ENCODE measurements around the gene GDF10.
A peak's percentile ranks its signal among the peaks of the same experiment; 100 is the strongest.

GDF10 gene

DNA sequence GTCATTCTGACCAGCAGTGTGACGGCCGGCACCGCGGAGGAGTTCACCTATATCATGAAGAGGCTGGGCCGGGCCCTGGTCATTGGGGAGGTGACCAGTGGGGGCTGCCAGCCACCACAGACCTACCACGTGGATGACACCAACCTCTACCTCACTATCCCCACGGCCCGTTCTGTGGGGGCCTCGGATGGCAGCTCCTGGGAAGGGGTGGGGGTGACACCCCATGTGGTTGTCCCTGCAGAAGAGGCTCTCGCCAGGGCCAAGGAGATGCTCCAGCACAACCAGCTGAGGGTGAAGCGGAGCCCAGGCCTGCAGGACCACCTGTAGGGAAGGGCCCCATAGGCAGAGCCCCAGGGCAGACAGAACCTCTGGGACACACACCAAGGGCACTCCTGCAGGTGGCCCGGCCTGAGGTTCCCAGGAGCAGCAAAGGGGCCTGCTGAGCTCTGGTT lies 57.2 kb downstream of the GDF10 start:
- DNase-seq: no peak

DNA sequence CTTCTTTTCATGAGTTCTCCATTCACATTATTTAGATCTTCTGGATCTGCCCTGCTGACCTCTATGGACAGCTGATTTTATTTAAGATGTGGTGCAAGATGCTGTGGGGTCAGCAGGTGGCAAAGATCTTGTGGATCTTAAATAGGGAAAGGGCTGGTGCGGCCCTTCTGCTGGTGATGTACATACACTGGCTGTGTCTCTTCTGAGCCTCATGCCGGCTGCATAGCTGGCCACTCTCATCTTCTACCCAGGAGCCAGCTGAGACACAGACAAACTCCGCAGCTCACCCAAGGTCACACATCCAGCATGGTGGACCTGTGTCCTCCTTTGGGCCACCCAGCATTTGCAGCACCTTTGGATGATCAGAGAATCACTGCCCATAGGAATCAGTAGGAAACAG lies 57.9 kb downstream of the GDF10 start:
- DNase-seq: no peak

DNA sequence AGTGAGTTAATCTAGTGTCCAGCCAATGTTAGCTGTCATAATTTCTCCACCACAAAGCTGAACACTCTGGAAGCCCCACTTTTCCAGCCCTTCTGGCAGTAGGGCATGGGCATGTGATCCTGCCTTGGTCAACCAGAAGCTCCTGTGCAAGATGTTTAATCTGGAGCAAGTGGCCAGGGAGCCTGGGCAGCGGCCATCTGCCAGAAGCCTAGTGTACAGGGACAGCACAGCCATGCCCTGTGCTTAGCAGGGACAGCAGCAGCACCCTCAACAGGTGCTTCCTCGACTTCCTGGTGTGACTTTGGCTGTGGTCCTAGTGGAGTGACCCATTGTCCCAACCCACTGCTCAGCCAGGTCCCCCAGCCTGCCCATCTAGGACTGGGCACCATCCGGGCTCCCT lies 58.5 kb downstream of the GDF10 start:
- DNase-seq: no peak

DNA sequence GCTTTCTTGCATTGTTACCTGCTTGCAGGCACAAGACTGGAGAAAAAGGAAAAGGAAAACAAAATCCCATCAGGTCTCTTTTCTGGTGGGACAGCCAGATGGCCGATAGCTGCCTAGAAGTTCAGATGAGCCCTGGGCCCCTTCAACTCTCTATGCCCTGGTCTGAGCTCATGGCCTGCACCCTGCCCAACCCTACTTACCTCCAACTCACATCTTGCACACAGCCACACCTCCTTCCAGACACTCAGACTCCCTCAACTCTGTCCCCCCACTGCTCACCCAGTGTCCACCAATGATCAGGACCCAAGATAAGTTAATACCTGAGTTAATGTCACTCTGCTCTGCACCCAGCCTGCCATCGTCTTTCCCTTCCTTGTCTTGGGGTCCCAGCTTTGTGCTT lies 59.1 kb downstream of the GDF10 start:
- no peak for DNase-seq

DNA sequence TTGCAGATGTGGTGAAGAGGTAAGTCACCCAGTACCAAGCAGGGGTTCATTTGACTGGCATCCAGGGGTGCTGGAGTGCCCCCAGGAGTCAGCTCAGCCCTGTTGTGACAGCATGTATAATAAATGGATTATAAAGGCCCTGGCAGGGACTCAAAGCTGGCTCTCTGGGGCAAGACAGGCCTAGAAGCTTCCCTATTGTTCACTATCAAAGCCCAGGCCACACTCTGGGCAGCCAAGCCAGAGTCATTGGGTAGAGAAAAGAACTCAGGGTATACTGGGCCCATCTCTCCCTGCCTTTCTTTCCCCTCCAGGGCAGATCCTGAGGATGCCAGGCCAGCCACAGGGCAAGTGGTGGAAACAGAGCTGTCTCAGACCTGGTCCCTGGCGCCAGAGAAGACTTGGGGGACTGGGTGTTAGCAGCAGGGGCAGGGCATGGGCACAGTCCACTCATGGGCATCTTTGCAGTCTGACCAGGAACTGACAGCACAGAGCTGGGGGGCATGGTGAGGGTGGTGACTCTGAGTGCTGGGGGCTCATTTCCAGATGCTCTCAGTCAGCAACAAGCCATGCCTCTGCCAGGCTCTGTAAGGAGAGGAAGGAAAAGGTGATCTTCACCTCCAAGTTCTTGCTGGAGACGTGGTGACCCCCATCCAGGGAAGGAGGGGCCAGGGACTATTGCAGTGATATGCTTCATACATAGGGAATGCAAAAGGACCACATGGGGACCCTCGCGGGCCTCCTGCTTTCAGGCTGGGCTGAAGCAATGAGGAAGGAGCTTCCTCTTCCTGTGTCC lies 59.8 kb downstream of the GDF10 start:
- no peak for DNase-seq

DNA sequence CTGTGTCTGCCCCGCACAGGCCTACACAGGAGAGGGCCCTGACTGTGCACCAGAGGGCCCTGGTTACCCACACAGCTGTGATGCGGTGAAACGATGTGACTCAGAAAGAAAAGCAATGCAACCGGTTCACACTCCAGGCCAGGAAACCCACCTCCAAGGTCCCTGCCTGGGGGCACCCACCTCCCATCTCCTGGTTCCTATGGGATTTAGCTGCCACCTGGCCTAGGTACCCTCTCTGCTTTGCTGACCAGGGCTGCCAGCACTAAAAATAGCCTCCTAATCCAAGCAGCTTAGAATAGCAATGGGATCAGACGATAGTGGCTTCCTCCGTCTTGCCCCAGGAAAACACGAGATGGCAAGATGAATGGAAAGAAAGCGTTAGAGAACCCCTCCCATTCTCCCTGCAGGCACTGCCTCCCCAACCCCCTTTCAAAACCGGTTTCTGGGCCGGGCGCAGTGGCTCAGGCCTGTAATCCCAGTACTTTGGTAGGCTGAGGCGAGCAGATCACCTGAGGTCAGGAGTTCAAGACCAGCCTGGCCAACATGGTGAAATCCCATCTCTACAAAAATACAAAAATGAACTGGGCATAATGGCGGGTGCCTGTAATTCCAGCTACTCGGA lies 60.5 kb downstream of the GDF10 start:
- peak; percentile 13 for DNase-seq

DNA sequence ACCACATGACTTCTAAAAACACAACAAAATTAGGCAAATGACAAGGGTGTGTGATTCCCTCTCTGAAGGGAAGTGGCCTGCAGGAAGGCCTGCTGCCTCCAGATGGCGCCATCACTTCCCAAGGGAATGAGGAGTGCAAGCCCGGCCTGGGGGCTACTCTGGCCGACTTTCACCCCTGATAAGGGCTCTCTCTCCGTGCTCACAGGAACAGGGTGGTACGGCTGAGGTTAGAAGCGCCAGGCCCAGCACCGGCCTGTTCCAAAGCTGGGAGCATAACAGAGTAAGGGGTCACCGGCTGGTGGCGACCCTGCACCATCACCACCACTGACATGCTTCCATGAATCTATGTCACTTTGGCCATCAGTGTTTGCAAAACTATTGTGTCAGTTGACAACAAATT lies 61.3 kb downstream of the GDF10 start:
- peak; percentile 10 for DNase-seq

DNA sequence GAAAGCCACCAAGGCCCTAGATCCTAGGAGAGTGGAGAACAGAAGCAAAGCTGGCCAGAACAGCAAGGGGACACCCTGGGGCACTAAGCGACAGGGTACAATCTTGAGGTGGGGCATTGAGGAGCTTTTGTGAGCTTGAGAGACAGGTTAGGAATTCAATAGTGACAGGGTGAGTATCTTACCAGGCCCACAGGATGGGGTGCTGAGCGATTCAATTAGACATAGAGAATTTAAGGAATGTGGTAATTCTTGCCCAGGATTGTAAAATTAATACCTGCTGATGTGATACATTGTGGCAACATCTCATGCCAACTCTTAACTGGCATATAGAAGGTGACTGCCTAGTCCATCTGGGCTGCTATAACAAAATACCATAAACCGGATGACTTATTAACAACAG lies 62.2 kb downstream of the GDF10 start:
- DNase-seq: no peak
